Stimulated activated CD4-positive, alpha-beta T cell treated with anti-CD3 and anti-CD28 coated beads, TNF-alpha, amount 100 ng/mL, for 24 hours (primary cell): ENCODE results near the gene NBAS.
"Not testable (repeated sequence)": the region's sequence is repeated elsewhere in the genome, so short reads cannot be mapped to it uniquely, and the experiment has no call there.

Source experiments
- DNase-seq, 3 experiments: peaks; one replicate each; pipeline ENCODE4 v3.0.0-alpha.2; 2020; ENCODE audit warnings: low read depth in 3 of 3

Gene NBAS

GRCh38 chr2:15559379-15560139 is 1.6 kb downstream of the NBAS start:
- DNase-seq, result no peak

- no peak for DNase-seq
Measured at GRCh38 chr2:15557887-15558311, 3.2 kb downstream of the NBAS start.

GRCh38 chr2:15556311-15556930 is 4.7 kb downstream of the NBAS start:
- DNase-seq, result no peak

GRCh38 chr2:15555760-15556193 is 5.4 kb downstream of the NBAS start:
- no peak for DNase-seq

- no peak for DNase-seq
Measured at GRCh38 chr2:15554525-15555218, 6.5 kb downstream of the NBAS start.

GRCh38 chr2:15553951-15554350 is 7.2 kb downstream of the NBAS start:
- no peak for DNase-seq

- DNase-seq, result no peak
Measured at GRCh38 chr2:15553519-15553918, 7.6 kb downstream of the NBAS start.

GRCh38 chr2:15548974-15549373 is 12.2 kb downstream of the NBAS start:
- DNase-seq, result no peak

- DNase-seq, result no peak
Measured at GRCh38 chr2:15547115-15547876, 13.8 kb downstream of the NBAS start.

- DNase-seq, result no peak
Measured at GRCh38 chr2:15546297-15547098, 14.6 kb downstream of the NBAS start.

GRCh38 chr2:15544227-15544626 is 16.9 kb downstream of the NBAS start:
- no peak for DNase-seq

GRCh38 chr2:15543541-15543940 is 17.6 kb downstream of the NBAS start:
- no peak for DNase-seq

- no peak for DNase-seq
Measured at GRCh38 chr2:15543053-15543452, 18.1 kb downstream of the NBAS start.

- not testable (repeated sequence) for DNase-seq
Measured at GRCh38 chr2:15542269-15542668, 18.9 kb downstream of the NBAS start.

- not testable (repeated sequence) for DNase-seq
Measured at GRCh38 chr2:15540523-15540922, 20.6 kb downstream of the NBAS start.

- no peak for DNase-seq
Measured at GRCh38 chr2:15539999-15540398, 21.1 kb downstream of the NBAS start.

GRCh38 chr2:15538792-15539191 is 22.3 kb downstream of the NBAS start:
- DNase-seq, result no peak

GRCh38 chr2:15533860-15534480 is 27.2 kb downstream of the NBAS start:
- DNase-seq, result no peak

- no peak for DNase-seq
Measured at GRCh38 chr2:15532996-15533395, 28.1 kb downstream of the NBAS start.

GRCh38 chr2:15531095-15531854 is 29.9 kb downstream of the NBAS start:
- DNase-seq, result no peak
